Natural killer cell (primary cell): Measurements from ENCODE around the gene MAG. TPM values are rescaled to one million over a fixed set of nuclear protein-coding genes. Genes with fewer than 3 reads are reported as not detected.
A peak's percentile ranks its signal among the peaks of the same experiment; 100 is the strongest.

Experiments
- ATAC-seq, 3 donors: fragments of 150-1000 bp in 2 of 3; fragments of 200-7000 bp in 1 of 3; cut with Tn5 transposase; 1 replicate in 1 of 3; 2 replicates in 2 of 3; pipeline ENCODE4 v1.10.0; 2021; ENCODE audit warnings: mild to moderate bottlenecking in 2 of 3, moderate library complexity in 2 of 3
- DNase-seq, 2 donors: peaks; one replicate each; pipeline versions ENCODE4 v3.0.0 to v3.0.0-alpha.2; 2013 to 2021; ENCODE audit warnings: mixed read lengths in 1 of 2
- H3K27ac ChIP-seq: one replicate; pipeline ENCODE4 v1.5.1; 2013; ENCODE audit warnings: mild to moderate bottlenecking, low read length
- H3K27me3 ChIP-seq: one replicate; pipeline ENCODE4 v1.6.1; 2013; ENCODE audit warnings: low read length; ENCODE audit not compliant: control insufficient read depth, insufficient read depth
- H3K36me3 ChIP-seq: one replicate; pipeline ENCODE4 v1.6.1; 2013; ENCODE audit warnings: low read length; ENCODE audit not compliant: control insufficient read depth, insufficient read depth
- H3K4me1 ChIP-seq: one replicate; pipeline ENCODE4 v1.6.1; 2013; ENCODE audit warnings: low read length; ENCODE audit not compliant: control insufficient read depth, insufficient read depth
- H3K4me3 ChIP-seq: one replicate; pipeline ENCODE4 v1.5.1; 2013; ENCODE audit warnings: low read length
- H3K9me3 ChIP-seq: one replicate; pipeline ENCODE4 v1.6.1; 2013; ENCODE audit warnings: low read length; ENCODE audit not compliant: control insufficient read depth, insufficient read depth
- H3K27ac Mint-ChIP-seq, 2 donors: one replicate each; pipeline ENCODE4 v1.8.0; 2022; ENCODE audit warnings: mild to moderate bottlenecking in 2 of 2, mixed read lengths in 2 of 2, moderate library complexity in 1 of 2
- H3K27me3 Mint-ChIP-seq, 2 donors: one replicate each; pipeline ENCODE4 v1.8.0; 2022; ENCODE audit warnings: low read depth in 2 of 2, mixed read lengths in 2 of 2
- H3K36me3 Mint-ChIP-seq: one replicate; pipeline ENCODE4 v1.8.0; 2022; ENCODE audit warnings: mixed read lengths
- H3K4me1 Mint-ChIP-seq, 2 donors: one replicate each; pipeline ENCODE4 v1.8.0; 2022; ENCODE audit warnings: mixed read lengths in 2 of 2
- H3K4me3 Mint-ChIP-seq: one replicate; pipeline ENCODE4 v1.8.0; 2022; ENCODE audit warnings: mild to moderate bottlenecking, moderate library complexity, mixed read lengths
- H3K9me3 Mint-ChIP-seq, 2 donors: one replicate each; pipeline ENCODE4 v1.8.0; 2022; ENCODE audit warnings: mixed read lengths in 2 of 2
- WGBS: methylation state at CpG from one replicate; pipeline ENCODE4 v1.1.7; 2013; ENCODE audit warnings: missing lambda C conversion rate; ENCODE audit not compliant: insufficient coverage; 5-methylcytosine and 5-hydroxymethylcytosine counted together
- intact Hi-C: fragments of 100-400 bp; cut with micrococcal nuclease; formaldehyde crosslinking; loops from one replicate; pipeline ENCODE4 v1.14.2; 2022
- total RNA-seq, 4 donors: library from RNA; stranded (reverse); fragments of 120-200 nt in 1 of 4; gene quantifications; one replicate each; pipeline versions ENCODE4 v1.2.3 to v1.2.4, GENCODE V29; 2013 to 2022
- TF ChIP-seq, protein P1 (sequence below): fragments of 200-600 bp; IDR thresholded peaks from one replicate; pipeline ENCODE4 v1.8.0; 2022; ENCODE audit warnings: antibody characterized with exemption

The MAG gene
- total RNA-seq, 3 donors from 2014 or later (not counting 1 experiment from before 2014, with no cell fraction given): not detected

DNA sequence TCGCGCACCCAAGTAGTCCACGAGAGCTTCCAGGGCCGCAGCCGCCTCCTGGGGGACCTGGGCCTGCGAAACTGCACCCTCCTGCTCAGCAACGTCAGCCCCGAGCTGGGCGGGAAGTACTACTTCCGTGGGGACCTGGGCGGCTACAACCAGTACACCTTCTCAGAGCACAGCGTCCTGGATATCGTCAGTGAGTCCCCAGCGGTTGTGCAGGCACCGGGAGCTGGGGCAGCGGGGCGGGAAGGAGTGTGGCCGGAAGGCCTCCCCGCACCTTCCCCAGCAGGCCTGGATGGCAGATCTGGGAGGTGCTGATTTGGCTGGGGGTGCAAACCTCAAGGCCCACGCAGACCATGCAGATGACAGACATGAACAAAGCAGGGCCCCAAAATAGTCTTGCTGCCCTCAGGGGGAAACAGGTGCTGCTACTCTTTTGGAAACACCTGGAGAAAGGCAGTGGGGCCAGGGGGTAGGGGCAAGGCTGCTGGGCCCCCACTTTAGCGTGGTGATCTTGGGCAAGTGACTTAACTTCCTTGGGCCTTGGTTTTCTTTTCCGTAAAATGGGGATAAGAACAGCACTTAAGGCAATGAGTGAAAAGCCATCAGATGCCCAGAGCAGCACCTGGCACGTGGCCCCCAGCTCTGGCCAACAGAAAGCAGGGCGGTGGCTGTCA, 4.0 kb downstream of the MAG start:
- ATAC-seq (peak; percentile 50 to 86 (median 81)), DNase-seq (peak; percentile 26 to 62)
- no peaks in the 10 kb centered on the region for H3K36me3 Mint-ChIP-seq
- no peak overlapping the region for H3K4me3 Mint-ChIP-seq
- Histone ChIP-seq H3K4me1 (peaks cover 19% of the 10 kb centered on the region), H3K27ac (no peak overlapping the region), H3K27me3 (no peaks in the 10 kb centered on the region), H3K4me3 (no peak overlapping the region), H3K36me3 (no peaks in the 10 kb centered on the region), H3K9me3 (no peaks in the 10 kb centered on the region)
- H3K27me3 Mint-ChIP-seq: no peaks in the 10 kb centered on the region
- intact Hi-C loops: no loop called here
- TF ChIP-seq, protein P1, sequence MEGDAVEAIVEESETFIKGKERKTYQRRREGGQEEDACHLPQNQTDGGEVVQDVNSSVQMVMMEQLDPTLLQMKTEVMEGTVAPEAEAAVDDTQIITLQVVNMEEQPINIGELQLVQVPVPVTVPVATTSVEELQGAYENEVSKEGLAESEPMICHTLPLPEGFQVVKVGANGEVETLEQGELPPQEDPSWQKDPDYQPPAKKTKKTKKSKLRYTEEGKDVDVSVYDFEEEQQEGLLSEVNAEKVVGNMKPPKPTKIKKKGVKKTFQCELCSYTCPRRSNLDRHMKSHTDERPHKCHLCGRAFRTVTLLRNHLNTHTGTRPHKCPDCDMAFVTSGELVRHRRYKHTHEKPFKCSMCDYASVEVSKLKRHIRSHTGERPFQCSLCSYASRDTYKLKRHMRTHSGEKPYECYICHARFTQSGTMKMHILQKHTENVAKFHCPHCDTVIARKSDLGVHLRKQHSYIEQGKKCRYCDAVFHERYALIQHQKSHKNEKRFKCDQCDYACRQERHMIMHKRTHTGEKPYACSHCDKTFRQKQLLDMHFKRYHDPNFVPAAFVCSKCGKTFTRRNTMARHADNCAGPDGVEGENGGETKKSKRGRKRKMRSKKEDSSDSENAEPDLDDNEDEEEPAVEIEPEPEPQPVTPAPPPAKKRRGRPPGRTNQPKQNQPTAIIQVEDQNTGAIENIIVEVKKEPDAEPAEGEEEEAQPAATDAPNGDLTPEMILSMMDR: no peak
- H3K4me1 Mint-ChIP-seq: peaks cover 0 to 5% of the 10 kb centered on the region in 2 donors
- 9% methylated on average over 24 of the region's 24 CpGs for WGBS
- H3K27ac Mint-ChIP-seq: peak overlapping the region in 1 of 2 donors; percentile 11
- H3K9me3 Mint-ChIP-seq: no peaks in the 10 kb centered on the region

DNA sequence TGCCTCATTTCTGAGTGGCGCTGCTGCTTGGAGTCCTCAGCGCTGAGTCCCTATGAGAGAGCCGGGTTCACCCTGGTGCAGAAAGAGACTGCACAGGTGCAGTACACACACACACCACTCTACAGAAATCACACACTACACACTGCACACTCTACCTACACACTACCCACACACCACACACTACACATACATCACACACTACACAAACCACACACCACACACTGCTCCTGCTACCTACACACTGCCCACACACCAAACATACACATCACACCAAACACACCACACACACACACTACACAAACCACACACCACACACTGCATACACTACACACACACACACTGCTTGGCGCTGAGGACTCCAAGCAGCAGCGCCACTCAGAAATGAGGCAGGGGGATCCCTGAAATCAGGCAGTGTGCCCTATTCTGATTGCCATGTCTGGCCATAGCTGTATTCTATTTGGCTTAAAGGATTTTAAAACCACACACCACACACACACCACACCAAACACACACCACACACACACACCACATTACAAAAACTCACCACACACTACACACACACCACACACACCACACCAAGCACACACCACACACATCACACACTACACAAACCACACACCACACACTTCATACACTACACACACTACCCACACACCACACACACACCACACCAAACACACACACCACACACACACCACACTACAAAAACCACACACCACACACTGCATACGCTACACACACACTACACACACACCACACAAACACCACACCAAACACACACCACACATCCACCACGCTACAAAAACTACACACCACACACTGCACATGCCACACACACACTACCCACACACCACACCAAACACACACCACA, 4.9 kb downstream of the MAG start:
- no peaks in the 10 kb centered on the region for H3K27me3 Mint-ChIP-seq
- 85% methylated on average over 7 of the region's 7 CpGs for WGBS
- H3K4me3 Mint-ChIP-seq: no peak overlapping the region
- H3K36me3 Mint-ChIP-seq: no peaks in the 10 kb centered on the region
- no peak overlapping the region for H3K27ac ChIP-seq
- no peaks in the 10 kb centered on the region for H3K9me3 ChIP-seq
- intact Hi-C loops: no loop called here
- H3K4me1 Mint-ChIP-seq: peaks cover 0 to 5% of the 10 kb centered on the region in 2 donors
- no peaks in the 10 kb centered on the region for H3K9me3 Mint-ChIP-seq
- ATAC-seq (no peak), DNase-seq (no peak)
- TF ChIP-seq, protein P1: no peak
- no peaks in the 10 kb centered on the region for H3K36me3 ChIP-seq
- H3K27ac Mint-ChIP-seq: no peak overlapping the region
- no peak overlapping the region for H3K4me3 ChIP-seq
- H3K27me3 ChIP-seq: no peaks in the 10 kb centered on the region
- peaks cover 19% of the 10 kb centered on the region for H3K4me1 ChIP-seq

DNA sequence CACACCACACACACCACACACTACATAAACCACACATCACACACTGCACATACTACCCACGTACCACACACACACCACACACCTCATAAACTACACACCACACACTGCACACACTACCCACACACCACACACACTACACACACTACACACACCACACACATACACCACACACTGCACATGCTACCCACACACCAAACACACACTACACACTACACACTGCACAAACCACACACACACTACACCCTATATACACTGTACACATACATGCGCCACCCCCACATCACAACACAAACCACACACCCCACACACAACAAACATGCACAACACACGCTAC, 5.5 kb downstream of the MAG start:
- Mint-ChIP-seq H3K9me3 (no peaks in the 10 kb centered on the region), H3K4me3 (no peak overlapping the region), H3K27ac (no peak overlapping the region), H3K36me3 (no peaks in the 10 kb centered on the region), H3K27me3 (no peaks in the 10 kb centered on the region), H3K4me1 (peaks cover 0 to 5% of the 10 kb centered on the region in 2 donors)
- Histone ChIP-seq H3K4me1 (peaks cover 19% of the 10 kb centered on the region), H3K4me3 (no peak overlapping the region), H3K9me3 (no peaks in the 10 kb centered on the region), H3K36me3 (no peaks in the 10 kb centered on the region), H3K27me3 (no peaks in the 10 kb centered on the region), H3K27ac (no peak overlapping the region)
- TF ChIP-seq, protein P1: no peak
- intact Hi-C loops: no loop called here
- 92% methylated on average over 3 of the region's 3 CpGs for WGBS
- DNase-seq (no peak), ATAC-seq (no peak)
